Stimulated activated CD8-positive, alpha-beta memory T cell treated with anti-CD3 and anti-CD28 coated beads, Interleukin-4, amount 100 ng/mL, for 4 hours (primary cell): ENCODE data around the gene POU2AF1.

Experiments
- DNase-seq, 2 donors: peaks; one replicate each; pipeline ENCODE4 v3.0.0-alpha.2; 2020; ENCODE audit warnings: low read depth in 2 of 2, low spot score in 1 of 2

The POU2AF1 gene

DNA sequence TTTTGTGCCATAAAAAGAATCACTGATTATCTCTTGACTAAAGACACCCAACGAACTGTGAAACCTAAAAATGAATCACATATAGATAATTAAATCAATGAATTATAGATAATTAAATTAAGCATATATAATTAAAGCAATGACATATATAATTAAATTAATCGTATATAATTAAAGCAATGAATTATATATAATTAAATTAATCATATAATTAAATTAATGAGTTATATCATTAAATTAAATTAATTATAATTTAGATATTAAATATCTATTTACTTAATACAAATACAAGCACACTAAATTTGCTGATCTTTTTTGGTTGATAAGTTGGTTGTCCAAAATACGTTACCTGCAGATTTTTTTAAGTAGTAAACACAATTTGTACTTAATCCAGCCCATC, 30.9 kb downstream of the POU2AF1 start:
- no peak for DNase-seq

- DNase-seq: no peak
Observed at GRCh38 chr11:111347723-111348115, 31.4 kb downstream of the POU2AF1 start.

GRCh38 chr11:111347002-111347722, 31.9 kb downstream of the POU2AF1 start:
- no peak for DNase-seq

GRCh38 chr11:111344032-111344431, 35.0 kb downstream of the POU2AF1 start:
- DNase-seq: no peak

- no peak for DNase-seq
Observed at GRCh38 chr11:111342329-111342728, 36.7 kb downstream of the POU2AF1 start.

DNA sequence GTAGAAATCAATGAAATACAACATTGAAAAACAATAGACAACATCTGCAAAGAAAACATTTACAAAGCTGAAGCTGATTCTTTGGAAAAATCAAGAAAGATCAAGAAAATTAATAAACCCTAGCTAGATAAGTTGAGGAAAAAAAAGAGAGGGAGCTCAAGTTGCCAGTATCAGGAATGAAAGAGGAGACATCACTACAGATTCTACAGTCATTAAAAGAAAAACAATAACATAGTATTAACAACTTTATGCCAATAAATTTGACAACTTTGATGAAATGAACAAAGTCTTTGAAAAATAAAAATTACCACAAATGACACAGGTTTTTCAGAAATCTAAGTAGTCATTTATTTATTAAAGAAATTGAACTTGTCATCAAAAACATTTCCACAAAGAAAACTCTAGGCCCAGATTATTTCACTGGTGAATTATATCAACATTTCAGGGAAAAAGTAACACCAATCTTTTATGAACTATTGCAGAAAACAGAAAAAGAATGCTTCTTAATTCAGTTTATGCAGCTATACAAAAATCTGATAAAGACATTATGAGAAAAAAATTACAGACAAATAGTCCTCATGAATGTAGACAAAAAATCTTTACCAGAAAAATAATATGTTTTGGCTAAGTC, 39.2 kb downstream of the POU2AF1 start:
- DNase-seq: no peak

DNA sequence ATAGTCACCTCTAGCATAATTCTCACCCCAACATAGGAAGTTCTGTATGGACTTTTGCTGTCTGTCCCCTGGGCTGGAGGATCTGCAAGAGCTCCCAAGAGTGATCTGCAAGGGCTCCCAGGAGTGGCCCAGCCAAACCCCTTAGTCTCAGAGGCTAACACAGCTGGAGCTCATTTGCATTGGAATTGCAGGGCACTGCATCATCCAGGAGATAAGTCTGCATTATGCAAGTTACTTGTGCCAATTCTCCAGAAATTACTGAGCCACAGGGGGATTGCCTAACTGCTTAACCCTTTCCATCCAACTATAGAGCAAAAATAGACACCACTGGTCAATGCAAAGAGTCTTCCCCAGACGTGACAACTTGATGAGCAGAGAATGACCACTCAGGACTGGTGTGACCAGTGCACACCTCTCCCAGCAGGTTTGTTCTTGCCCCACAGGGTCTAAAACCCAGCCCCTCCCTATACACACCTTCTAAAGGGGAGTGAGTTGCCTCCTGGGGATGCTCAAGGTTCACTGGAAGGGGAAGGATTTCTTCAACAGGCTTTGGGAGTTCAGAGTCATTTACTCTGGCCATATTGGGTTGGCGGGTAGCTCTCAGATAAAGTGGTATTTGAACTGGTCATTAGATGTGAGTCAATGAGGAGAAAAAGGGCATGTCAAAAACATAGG, 42.4 kb downstream of the POU2AF1 start:
- DNase-seq: no peak

- DNase-seq: no peak
Observed at GRCh38 chr11:111336062-111336461, 43.0 kb downstream of the POU2AF1 start.

- no peak for DNase-seq
Observed at GRCh38 chr11:111335549-111335948, 43.5 kb downstream of the POU2AF1 start.

- no peak for DNase-seq
Observed at GRCh38 chr11:111334532-111335502, 44.3 kb downstream of the POU2AF1 start.

GRCh38 chr11:111331711-111332479, 47.2 kb downstream of the POU2AF1 start:
- no peak for DNase-seq

DNA sequence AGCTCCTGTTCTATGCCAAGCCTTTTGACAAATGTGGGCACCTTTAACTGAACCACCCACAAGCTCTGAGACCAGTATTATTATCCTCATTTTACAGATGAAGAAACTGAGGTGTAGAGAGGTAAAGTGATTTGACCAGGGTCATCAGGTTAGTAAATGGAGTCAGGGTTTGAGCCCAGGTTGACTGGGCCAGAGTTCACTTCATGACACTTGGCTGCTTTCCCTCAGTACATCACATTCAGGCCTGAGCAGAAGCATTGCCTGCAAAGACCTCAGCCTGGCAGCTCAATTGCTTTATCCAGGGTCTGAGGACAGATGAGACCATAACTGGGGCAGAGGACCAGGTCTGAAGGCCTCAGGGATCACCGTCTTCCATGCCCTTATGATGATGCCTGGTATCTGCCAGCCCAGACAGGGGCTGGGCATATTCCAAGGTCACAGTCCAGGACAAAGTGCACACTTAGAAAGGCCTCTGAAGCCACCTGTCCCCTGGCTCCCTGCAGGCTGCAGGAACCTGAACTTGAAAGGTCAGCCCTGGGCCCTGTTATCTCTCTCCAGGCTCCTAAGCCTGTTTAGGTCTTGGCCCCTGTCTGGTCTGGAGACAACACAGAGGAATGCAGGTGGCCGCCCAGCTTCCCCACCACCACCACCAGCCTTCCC, 48.7 kb downstream of the POU2AF1 start:
- no peak for DNase-seq

DNA sequence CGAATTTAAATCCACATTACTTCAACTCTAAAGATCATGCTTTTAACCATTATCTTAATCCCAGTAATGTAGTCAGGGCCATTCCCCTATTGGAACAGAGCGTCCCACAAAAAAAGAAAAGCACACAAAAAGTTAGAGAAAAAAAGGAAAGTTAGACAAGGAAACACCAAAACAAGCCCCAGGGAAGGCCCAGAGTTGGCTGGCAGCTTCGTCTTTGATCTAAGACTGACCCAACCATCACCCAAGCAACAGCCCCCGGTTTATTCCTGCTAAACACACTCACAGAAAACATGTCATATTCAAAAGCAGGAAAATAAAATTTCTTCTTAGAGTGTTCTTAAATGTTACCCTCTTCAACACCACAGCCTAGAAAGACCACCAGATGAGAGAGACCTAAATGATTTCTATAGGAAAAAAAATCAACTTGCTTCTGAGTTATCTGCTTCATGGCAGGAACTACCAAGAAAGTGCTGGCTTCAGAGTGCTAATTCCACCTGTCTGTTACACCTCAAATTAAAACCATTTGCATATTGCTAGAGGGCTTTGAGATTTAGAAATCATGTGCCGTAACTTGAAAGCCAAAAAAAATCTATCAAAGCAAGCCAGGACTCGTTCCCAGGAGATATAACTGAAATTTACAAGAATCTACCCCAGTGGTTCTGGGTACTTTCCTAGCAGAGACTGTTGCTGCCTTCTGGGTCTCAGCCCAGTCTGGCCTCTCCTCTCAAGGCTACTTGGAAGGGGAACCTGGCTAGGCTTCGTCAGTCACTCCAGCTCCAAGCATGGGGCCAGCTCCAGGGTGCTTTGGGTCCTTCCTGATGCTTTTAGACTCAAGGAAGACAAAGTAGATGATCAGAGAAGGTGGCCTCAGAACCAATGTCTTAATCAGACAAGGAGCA, 49.5 kb downstream of the POU2AF1 start:
- no peak for DNase-seq

DNA sequence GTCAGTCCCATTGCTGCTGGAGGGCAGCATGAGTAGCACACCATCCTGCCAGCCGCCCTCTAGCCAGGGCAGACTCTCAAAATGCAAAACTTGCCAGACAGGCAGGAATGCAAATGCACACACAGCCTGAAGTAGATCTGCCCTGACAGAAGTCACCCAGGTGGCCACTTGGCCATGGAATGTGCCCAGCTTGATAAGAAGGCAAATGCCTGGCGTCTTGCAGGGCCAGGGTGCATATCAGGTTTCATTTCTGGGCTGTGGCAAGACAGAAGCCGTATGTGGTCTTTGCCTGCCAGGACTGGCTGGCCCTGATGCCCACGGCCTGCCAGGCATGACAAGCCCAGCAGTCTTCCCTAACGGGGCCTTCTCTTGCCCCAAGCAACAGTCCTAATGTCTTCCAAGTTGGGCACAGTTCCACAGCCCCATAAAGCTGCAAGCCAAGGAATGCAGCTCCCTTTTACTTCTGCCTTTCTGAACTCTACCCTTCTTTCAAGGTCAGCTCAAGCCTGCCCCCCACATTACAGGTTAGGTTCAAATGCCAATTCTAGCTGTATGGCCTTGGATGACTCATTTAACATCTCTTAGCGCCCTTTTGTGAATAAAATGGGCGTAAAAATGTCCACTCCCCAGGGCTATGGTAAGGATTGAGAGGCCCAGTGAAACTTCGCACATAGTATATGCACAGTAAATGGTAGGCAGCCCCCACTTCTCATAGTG, 51.0 kb downstream of the POU2AF1 start:
- no peak for DNase-seq

GRCh38 chr11:111326824-111327223, 52.3 kb downstream of the POU2AF1 start:
- DNase-seq: no peak

- DNase-seq: no peak
Observed at GRCh38 chr11:111325259-111325658, 53.8 kb downstream of the POU2AF1 start.

GRCh38 chr11:111324277-111324720, 54.8 kb downstream of the POU2AF1 start:
- no peak for DNase-seq

DNA sequence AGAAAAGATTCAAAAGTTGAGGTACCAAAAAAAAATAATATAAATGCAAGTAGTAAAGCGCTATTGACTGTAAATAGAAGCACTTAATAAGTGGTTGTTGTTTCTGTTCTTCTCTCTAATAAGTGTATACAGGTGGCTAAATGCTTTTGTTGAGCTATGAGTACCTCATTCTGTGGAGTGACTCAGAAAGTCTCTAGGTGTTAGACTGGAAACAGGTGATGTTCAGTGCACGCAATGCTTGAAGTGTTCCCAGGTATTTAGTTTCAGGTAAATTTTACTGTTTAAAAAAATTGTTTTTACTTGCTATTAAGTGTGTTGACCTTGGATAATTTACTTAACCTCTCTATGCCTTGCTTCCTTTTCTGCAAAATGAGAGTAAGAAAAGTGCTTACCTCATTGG, 56.5 kb downstream of the POU2AF1 start:
- DNase-seq: no peak
